Testis (tissue), 3 donors: ENCODE results near the gene MROH9. TPM values are rescaled to one million over a fixed set of nuclear protein-coding genes. Genes with fewer than 3 reads are reported as not detected.

Source experiments
- DNase-seq: peaks from one replicate; pipeline ENCODE4 v3.0.0-alpha.2; 2019
- H3K27ac ChIP-seq, 2 donors: fragments of 200-600 bp; sonication (generic); one replicate each; pipeline ENCODE4 v1.5.1; 2019
- H3K27me3 ChIP-seq: fragments of 200-600 bp; sonication (generic); one replicate; pipeline ENCODE4 v1.5.1; 2019
- H3K36me3 ChIP-seq: fragments of 200-600 bp; sonication (generic); one replicate; pipeline ENCODE4 v1.5.1; 2017; ENCODE audit warnings: low read depth; ENCODE audit errors: missing control alignments
- H3K4me1 ChIP-seq: fragments of 200-600 bp; sonication (generic); one replicate; pipeline ENCODE4 v1.5.1; 2019
- H3K4me3 ChIP-seq, 2 donors: fragments of 200-600 bp; sonication (generic); one replicate each; pipeline ENCODE4 v1.5.1; 2017 to 2019
- H3K9me3 ChIP-seq: fragments of 200-600 bp; sonication (generic); one replicate; pipeline ENCODE4 v1.5.1; 2017
- CTCF ChIP-seq, 3 experiments: fragments of 450-650 bp in 2 of 3; fragments of 200-600 bp in 1 of 3; sonication (generic) in 1 of 3; IDR thresholded peaks; one replicate each; pipeline ENCODE4 v1.5.1; 2016 to 2019; ENCODE audit warnings: antibody characterized with exemption in 3 of 3, mild to moderate bottlenecking in 2 of 3, moderate library complexity in 1 of 3
- POLR2A ChIP-seq: fragments of 450-650 bp; IDR thresholded peaks from one replicate; pipeline ENCODE4 v1.6.1; 2017; ENCODE audit warnings: antibody characterized with exemption, mild to moderate bottlenecking, moderate library complexity
- WGBS, 2 donors: methylation state at CpG; one replicate each; pipeline ENCODE4 v1.1.5; 2018; 5-methylcytosine and 5-hydroxymethylcytosine counted together
- intact Hi-C: fragments of 100-400 bp; cut with DNase I; formaldehyde crosslinking; loops from one replicate; pipeline ENCODE4 v1.15.1; 2023; ENCODE audit warnings: low total_unique reads
- microRNA counts, 2 donors: library from miRNA; unstranded; fragments of <30 nt; microRNA quantifications; one replicate each; lab custom pipeline; 2016
- microRNA-seq, 2 donors: library from miRNA; unstranded; fragments of <30 nt; microRNA quantifications; one replicate each; pipeline ENCODE4, GENCODE V29; 2016; ENCODE audit warnings: borderline number of aligned reads in 2 of 2, borderline replicate concordance in 1 of 2
- polyA plus RNA-seq: library from polyadenylated mRNA; stranded (reverse); fragments of 350-450 nt; fragmentation: Illumina TruSeq; extraction: RNeasy Lipid Tissue Mini Kit (QIAGEN cat#74804); gene quantifications from one replicate; pipeline ENCODE4 v1.2.3, GENCODE V29; 2014; ENCODE audit warnings: low read depth, low replicate concordance; ENCODE audit not compliant: insufficient read depth
- small RNA-seq, 2 donors: library from RNA; depleted of rRNA; stranded (forward); fragments of <200 nt; gene quantifications; one replicate each; pipeline ENCODE3, GENCODE V24; 2016
- total RNA-seq, 2 donors: library from RNA; depleted of rRNA; stranded (reverse); fragments of >200 nt; gene quantifications; one replicate each; pipeline ENCODE4 v1.2.3, GENCODE V29; 2016

Gene MROH9
- total and polyA plus RNA-seq, 3 donors from 2014 or later: 1.1 to 2.8 (median 2.3) TPM

- Histone ChIP-seq H3K4me3 (no peak overlapping the region), H3K27ac (no peak overlapping the region), H3K36me3 (no peaks in the 10 kb centered on the region), H3K4me1 (no peaks in the 10 kb centered on the region), H3K9me3 (no peaks in the 10 kb centered on the region), H3K27me3 (no peaks in the 10 kb centered on the region)
- TF ChIP-seq POLR2A (no peak), CTCF (IDR thresholded peaks at IDR 0.05) (no peak)
- 79 to 93% methylated on average over 3 of the region's 3 CpGs for WGBS, 2 donors
- no peak for DNase-seq
- intact Hi-C loops: no loop called here
Observed at GRCh38 chr1:171112119-171112518, 176.8 kb downstream of the MROH9 start.

- TF ChIP-seq POLR2A (no peak), CTCF (IDR thresholded peaks at IDR 0.05) (no peak)
- Histone ChIP-seq H3K4me3 (no peak overlapping the region), H3K4me1 (no peaks in the 10 kb centered on the region), H3K27me3 (no peaks in the 10 kb centered on the region), H3K36me3 (no peaks in the 10 kb centered on the region), H3K9me3 (no peaks in the 10 kb centered on the region), H3K27ac (no peak overlapping the region)
- 88 to 93% methylated on average over 3 of the region's 3 CpGs for WGBS, 2 donors
- no peak for DNase-seq
- intact Hi-C loops: no loop called here
Observed at GRCh38 chr1:171113382-171113781, 178.0 kb downstream of the MROH9 start.

MicroRNAs within 50 kb of the gene (microRNA counts, 767-probe panel; counts per million panel counts)
- microRNA hsa-miR-1295a (lab: Ali Mortazavi, UCI): 0 to 152 counts per million in 2 donors

Small RNAs within 50 kb of the gene (microRNA-seq; reads per million reads assigned to microRNA genes)
- gene MIR1295A: 0 reads per million in 2 donors
- gene MIR1295B: 0 reads per million in 2 donors

Small RNAs within 50 kb of the gene (small RNA-seq; reads per million reads assigned to genes)
- 0 reads per million in 2 donors for gene MIR1295A

Other genes with a start within 250 kb of the MROH9 start
- gene FMO3, start 155.4 kb downstream of the MROH9 start, total RNA-seq: 1 to 10 TPM in 1 of 2 donors, under 1 TPM in 1; 0.50 to 2.4 TPM
- gene FMO3, start 155.4 kb downstream of the MROH9 start, polyA plus RNA-seq: 0.92 TPM
- 1 to 10 TPM; 3.2 to 3.4 TPM for gene FMO2, start 249.8 kb downstream of the MROH9 start, total RNA-seq
- 2.5 TPM for gene FMO2, start 249.8 kb downstream of the MROH9 start, polyA plus RNA-seq